ENCODE data around the gene FGF13.

FGF13 gene

DNA sequence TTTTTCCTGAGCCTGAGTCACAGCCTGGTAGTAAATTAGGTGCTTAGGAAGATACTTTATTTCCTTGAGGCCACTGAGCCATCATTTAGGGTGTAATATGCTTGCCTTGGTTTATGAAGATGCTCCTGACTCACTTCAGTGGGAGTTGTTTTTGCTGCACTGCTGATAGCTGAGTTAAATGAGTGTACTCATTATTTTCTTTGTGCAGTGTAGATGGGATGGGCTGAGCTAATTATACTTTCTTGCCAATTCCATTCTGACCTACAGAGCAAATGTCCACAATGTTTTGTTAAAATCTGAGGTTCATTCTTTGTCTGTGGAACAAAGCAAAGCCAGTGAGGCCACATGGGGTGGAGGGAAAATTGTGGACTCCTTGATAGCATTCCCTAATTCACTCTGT is 60.0 kb downstream of the FGF13 start:
- DNase-seq, result no peak

DNA sequence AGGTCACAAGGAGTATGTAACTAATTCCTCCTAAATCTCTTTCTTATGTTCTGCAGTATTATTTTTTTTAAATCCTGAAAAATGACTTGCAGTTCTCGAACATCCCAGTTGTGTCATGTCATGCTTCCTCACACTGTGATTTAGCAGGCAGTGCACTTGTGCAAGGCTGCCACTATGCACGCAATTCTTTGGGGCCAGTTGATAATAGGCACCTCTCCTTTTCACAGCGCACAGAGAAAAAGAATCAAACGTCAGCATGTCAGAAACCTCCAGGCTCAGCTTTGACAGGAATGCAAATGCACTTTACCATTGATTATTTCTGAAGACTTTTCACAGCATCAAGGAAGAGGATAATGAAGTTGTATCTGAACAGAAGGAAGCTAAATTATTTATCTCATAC is 62.9 kb downstream of the FGF13 start:
- DNase-seq, result no peak

GRCh38 chrX:138638996-138639395 is 72.5 kb downstream of the FGF13 start:
- no peak for DNase-seq

Data from 8988T (cell line).